KG1 (cell line): ENCODE data around the gene NOX5.

ENCODE experiments used
- DNase-seq: peaks from one replicate; lab custom pipeline; 2025; lab: John Stamatoyannopoulos, UW

The NOX5 gene

GRCh38 chr15:69018951-69019350, 4.5 kb downstream of the NOX5 start:
- no peak for DNase-seq

- DNase-seq, result no peak
These were observed 7.4 kb downstream of the NOX5 start for GRCh38 chr15:69021895-69022294.

DNA sequence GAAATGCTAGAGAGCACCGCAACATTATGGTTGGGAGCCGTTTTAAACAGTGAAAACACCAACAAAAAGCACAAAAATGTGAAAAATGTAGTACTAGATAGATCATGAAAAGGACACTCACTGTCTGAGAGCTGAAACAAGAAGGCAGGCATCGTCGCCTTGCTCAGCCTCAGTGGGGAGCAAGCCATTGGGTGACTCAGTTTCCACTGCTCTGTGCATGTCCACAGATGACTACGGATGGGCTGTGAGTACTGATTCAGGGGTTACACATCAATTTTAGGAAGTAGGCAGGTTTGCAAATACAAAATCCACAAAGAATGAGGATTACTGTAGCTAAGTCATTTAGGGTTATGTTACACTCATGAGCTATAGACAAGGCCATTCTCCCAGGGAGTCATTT, 10.8 kb downstream of the NOX5 start:
- no peak for DNase-seq

- no peak for DNase-seq
These were observed 11.9 kb downstream of the NOX5 start for GRCh38 chr15:69026355-69026754.

GRCh38 chr15:69027976-69028518, 13.6 kb downstream of the NOX5 start:
- no peak for DNase-seq

GRCh38 chr15:69031013-69032001, 16.8 kb downstream of the NOX5 start:
- peak; percentile 10 for DNase-seq

DNA sequence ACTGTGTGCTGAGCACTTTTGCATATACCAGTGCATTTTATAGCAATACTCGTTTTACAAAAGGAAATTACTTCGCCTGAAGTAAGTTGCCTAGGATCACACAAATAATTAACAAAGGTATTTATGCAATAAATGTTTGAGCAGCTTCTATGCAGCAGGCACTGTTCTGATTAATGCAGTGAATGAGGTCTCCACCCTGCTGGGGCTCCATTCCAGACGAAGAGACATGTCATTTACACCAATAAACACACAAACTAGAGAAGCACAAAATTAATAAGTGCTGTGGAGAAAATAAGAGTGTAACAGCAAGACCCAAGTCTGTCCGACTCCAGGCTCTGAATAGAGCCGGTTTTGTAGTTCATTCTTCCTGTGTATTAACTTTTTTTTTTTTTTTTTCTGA, 17.5 kb downstream of the NOX5 start:
- no peak for DNase-seq

- DNase-seq, result no peak
These were observed 18.3 kb downstream of the NOX5 start for GRCh38 chr15:69032703-69033373.

DNA sequence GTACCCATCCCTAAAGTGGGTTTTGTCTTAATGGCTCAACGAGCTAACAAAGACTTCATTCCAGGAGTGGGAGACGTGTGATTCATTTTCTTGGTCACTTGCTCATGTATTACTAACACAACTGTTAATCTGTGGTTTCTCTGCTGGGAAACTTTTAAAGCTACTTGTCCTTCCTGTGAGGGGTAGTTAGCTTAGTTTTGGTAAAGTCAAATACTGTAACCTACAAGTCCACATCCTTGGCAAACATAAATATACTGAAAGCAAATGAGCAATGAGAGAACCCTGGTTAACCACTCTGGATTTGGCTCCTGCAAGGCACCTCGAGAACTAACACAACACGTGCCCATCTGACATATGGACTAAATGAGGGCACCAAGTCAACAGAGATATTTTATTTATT, 19.9 kb downstream of the NOX5 start:
- no peak for DNase-seq

DNA sequence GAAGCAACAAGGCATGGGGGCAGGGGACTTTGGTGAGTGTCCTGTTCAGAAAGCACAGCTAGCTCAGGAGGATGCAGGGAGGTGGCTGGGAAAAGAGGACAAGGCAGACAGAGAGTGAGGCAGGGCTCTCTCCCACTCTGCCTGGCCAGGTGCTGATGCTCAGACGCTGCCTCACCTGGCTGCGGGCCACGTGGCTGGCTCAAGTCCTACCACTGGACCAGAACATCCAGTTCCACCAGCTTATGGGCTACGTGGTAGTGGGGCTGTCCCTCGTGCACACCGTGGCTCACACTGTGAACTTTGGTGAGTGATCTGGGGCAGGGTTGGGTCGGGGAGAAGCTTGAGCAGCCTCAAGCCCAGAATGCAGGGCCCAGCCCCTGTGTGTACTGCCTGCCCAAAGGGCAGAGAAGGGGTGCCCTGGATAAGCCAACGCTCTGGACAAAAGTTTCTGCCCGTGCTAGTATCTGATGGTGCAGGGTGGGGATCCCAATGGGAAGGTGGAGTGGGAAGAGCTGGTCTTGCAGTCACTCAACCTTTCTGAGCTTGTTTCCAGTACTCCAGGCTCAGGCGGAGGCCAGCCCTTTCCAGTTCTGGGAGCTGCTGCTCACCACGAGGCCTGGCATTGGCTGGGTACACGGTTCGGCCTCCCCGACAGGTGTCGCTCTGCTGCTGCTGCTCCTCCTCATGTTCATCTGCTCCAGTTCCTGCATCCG, 20.9 kb downstream of the NOX5 start:
- DNase-seq, result no peak

GRCh38 chr15:69035918-69036258, 21.4 kb downstream of the NOX5 start:
- DNase-seq, result no peak

DNA sequence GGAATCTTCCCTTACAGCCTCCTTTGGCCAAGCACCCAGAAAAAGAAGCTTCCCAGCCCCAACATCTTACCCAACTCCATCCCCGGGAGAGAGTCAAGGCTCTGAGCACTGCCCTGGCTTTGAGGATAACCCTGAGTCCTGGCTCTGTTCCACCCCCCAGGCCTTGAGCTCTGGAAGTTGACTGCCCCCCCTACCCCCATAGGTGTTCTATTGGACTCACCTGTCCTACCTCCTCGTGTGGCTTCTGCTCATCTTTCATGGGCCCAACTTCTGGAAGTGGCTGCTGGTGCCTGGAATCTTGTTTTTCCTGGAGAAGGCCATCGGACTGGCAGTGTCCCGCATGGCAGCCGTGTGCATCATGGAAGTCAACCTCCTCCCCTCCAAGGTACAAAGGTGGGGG, 22.3 kb downstream of the NOX5 start:
- no peak for DNase-seq

GRCh38 chr15:69037482-69037881, 23.0 kb downstream of the NOX5 start:
- DNase-seq, result no peak

DNA sequence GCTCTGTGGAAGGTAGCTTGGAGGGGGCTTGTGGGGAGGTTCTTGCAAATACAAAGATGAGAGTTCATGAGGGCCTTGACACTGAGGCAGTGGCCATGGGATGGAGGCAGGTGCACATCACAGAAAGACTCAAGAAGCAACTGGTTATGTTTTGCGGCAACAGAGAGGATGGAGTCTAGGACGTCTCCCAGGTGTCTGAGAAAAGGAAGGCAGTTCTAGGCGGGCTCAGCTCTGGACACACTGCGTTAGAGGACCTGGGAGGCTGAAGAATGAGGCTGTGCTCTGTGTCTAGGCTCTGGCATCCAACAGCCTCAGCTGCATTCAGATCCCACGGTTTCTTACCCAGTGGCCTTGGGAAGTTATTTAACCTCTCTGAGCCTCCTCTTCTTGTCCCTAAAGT, 23.5 kb downstream of the NOX5 start:
- DNase-seq, result no peak

DNA sequence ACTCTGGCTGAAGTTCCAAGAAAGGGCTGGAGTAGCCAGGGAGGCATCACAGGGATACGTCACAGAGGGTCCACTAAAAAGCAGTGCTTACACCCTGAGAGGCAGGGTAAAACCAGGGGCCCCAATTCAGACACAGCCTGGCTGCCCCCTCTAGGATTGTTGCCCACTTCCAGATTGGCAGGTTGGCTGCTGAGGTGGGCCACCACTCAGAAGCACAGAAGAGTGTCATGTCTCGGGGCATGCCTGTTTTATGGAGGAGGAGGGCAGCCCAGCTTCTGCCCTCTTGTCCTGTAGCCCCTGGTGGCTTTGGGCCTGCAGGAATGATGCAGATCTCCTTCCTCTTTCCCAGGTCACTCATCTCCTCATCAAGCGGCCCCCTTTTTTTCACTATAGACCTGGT, 24.0 kb downstream of the NOX5 start:
- no peak for DNase-seq

DNA sequence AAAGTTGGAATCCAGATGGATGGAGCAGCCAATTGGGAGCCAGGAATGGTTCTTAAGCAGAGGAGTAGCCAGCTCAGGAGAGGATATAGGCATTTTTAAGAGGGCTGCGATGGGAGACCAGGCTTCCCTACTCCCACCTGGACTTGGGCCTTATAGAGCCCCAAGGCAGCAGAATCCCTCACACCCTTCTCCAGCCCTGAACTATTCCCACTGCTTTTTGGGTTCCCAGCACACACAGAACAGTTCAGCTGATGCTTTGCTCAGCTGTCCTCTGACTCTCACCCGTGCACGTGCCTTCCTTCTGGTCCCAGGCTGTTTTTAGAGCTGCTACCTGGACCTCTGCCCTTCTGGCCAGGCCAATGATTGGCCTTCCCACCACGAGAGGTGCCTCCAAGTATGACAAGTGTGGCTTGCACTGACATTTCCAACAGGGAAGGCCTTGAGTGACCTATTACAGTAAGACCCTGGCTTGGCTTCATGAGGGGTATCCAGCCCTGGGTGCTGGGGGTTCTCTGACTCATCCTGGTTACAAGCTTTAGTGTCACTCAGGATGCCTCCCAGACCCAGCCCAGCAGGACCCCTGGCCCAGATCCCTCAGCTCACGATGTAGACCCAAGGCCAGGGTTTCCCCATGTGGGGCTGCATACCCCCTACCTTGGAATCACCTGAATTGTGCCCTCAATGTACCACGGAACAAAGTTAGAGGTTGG, 25.2 kb downstream of the NOX5 start:
- DNase-seq, result no peak

DNA sequence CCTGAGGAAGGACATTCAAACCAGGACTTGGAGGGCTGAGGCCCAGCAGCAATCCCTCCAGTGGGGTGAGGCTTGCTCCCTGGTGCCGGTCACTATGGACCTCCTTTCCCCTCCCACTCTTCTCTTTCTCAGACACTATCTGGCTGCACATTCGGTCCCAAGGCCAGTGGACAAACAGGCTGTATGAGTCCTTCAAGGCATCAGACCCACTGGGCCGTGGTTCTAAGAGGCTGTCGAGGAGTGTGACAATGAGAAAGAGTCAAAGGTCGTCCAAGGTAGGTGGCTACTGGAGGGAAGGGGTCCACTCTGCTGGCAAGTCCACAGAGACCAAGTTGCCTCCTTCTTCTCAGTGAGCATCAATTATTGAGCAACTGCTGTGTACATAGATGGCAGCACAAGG, 28.0 kb downstream of the NOX5 start:
- DNase-seq, result no peak

DNA sequence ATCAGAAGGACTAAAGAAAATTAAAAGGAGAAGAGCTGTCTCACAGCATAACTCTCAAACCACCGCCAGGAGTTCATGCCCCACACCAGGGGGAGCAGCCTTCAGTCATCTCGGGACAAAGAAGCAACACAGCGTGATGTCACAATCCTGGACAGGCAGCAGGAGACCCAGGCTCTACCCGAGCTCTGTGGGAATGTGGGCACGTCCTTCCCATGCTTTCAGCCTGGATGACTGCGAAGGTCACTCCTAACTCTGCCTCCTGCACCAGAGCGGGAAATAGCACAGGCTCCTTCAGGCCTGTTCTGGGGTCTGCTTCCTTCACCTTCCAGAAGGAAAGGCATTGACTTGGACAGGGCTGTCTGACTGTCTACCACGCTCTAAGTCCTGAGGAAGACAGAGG, 31.3 kb downstream of the NOX5 start:
- DNase-seq, result no peak

DNA sequence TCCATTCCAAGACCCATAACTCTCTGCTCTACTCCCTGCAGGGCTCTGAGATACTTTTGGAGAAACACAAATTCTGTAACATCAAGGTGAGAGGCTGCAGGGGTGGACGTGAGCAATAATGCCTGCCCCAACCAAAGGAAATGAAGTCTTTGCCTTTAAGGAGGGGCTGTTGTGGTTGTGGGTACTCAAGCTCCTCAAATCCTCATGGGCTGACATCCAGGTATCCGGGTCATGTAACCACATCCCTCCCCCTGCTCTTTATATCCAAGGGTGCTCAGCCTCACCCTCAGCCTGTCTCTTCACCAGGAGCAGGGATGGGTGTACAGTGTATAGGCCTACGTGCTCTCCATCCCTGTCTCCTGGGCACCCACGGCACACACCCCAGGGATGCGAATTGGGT, 32.3 kb downstream of the NOX5 start:
- DNase-seq, result no peak

- DNase-seq, result no peak
These were observed 35.5 kb downstream of the NOX5 start for GRCh38 chr15:69049976-69050375.

DNA sequence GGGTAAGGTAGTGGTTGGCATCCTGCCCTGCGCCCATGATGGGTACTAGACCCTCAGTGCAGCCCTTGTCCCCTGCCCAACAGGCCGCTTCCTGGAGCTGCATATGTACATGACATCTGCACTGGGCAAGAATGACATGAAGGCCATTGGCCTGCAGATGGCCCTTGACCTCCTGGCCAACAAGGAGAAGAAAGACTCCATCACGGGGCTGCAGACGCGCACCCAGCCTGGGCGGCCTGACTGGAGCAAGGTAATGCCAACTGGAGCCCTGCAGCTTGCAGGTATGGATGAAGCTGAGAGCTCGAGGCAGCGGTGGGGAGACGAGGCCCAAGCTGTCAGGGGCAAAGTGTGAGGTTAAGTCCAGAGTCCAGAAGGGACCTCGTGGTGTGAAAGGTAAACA, 40.8 kb downstream of the NOX5 start:
- no peak for DNase-seq

DNA sequence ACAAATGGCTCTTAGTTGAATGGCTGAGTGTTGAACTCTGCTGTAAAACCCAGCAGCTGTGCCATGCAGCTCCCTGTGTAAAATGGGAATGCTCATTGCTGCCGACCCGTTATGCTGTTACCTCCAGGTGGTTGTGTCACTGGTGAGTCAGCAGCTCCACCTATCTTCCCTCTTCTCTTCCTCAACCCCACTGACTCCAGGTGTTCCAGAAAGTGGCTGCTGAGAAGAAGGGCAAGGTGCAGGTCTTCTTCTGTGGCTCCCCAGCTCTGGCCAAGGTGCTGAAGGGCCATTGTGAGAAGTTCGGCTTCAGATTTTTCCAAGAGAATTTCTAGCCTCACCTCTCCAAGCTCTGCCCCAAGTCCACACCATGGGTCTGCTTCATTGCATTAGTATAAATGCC, 41.9 kb downstream of the NOX5 start:
- no peak for DNase-seq
